AML-193 (cell line): Measurements from ENCODE around the gene NCAM2.

Source experiments
- DNase-seq, 2 experiments: peaks; one replicate each; lab custom pipeline; 2025; lab: John Stamatoyannopoulos, UW

The NCAM2 gene

DNA sequence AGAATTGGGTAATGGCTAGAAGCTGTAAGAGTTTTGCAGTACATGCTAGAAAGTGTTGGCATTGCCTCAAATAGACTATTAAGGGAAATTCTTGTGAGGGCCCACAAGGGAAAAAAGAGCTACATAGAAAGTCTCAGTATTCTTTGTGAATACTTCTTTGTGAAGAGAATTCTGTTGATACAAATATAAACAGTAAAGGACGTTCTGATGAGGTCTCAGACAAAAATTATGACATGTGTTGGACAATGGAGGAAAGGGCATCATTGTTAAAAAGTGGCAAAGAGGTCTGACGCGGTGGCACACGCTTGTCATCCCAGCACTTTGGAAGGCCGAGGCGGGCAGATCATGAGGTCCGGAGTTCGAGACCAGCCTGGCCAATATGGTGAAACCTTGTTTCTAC is 458.9 kb downstream of the NCAM2 start:
- no peak for DNase-seq

DNA sequence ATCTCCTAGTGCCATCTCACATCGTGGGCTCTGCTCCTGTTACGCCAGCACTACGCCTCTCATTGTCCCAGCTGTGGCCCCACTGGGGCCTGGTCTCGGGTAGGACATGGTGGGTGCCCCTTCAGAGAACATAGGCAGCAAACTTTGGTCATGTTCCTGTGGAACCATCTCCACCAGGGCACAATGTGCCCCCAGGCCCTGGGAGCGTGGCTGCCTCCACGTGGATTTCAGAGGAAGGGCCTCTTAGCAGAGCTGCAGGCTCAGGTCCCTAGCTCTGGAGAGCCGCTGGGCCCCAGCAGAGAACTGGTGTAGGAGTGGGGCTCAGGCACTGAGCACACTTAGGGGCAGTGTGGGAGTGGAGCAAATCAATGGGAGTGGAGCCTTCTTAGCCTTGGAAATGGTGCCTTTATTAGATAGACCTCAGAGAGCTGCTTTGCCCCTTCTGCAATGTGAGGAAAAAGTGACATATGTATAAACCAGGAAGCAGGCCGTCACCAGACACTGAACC is 460.0 kb downstream of the NCAM2 start:
- DNase-seq: no peak

DNA sequence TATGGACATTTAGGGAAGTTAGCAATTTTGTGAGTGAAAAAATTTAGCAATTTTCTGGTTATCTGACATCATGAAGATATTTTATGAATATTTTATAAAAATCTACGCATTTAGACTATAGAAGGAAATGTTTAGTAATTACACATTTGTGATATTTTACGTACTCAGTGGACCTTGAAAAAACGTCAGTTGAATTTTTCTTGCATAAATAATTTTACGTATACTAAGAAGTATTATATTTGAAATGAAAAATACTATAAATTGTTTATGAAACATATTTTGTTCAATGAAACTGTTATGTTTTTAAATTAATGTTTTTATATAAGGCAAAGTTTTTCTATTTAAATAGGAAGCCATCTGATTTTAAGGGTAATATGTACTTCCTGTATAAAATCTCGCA is 462.8 kb downstream of the NCAM2 start:
- no peak for DNase-seq

DNA sequence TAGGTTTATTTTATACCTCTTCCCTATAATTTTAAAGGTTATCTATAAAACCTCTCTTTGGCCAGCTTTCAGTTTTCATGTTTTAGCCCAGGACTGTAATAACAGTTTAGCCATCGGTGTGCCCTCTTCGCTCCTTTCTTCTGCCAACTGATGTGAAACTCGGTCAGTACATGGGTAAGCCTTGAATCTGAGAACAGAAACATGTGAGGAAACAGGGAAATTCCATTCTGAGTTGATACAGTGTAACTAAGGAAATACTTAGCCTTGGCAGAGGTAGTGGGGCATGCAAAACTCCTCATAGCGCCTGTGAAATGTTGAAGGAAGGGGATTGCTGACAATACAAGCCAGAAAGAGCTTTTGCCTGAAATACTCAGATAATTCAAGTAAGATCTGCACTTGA is 465.2 kb downstream of the NCAM2 start:
- DNase-seq: no peak

DNA sequence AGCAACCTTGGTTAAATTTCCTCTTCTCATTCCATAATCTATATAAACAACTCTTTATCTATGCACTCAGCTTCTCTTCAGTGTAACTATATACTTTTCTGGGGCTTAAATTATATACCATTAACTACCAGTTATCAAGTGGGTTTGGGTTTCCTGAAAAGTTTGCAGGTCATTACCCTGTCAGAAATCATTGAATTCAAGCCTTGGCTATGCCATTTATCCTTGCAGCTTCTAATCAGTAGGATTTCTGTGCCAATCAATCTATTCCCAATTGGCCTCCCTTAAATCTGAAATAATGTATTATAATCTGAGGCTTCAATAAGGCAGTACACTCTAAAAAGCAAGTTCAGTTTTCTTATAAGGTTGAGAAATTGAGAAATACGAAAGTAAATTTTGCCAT is 466.5 kb downstream of the NCAM2 start:
- DNase-seq: no peak

DNA sequence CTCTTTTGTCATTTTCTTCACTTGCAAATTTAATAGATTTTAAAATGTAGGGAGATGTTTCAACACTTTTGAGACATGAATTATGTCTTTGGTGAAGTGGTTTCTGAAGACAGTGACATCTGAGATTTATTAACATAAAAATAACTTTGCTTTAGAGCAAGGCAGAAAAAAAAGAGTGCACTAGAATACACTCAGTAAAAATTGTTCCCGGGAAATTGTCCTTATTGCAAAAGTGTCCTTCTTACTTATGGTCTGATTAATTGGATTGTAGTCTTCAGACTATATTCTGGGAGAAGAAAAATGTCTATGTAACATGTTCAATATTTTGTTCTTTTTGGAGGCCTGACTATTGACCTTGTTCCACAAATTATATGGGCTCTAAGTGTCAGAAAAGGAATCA is 468.5 kb downstream of the NCAM2 start:
- DNase-seq: no peak

DNA sequence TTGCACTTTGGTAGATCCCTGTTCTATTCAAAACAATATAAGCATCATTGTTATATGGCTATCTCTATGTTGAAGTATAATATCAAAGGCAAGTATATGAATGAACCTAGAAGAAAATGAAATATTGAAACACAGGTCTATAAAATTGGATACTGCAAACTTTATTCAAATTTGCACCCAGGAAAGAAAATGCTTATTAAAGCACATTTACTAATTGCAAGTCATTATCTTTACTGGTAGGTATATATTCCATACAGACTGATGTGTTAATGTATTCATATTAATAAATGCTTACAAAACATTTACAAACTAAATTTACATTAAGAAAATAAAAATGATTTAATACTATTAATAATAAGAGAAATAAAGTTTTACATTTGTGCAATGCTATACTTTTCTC is 469.8 kb downstream of the NCAM2 start:
- DNase-seq: no peak

DNA sequence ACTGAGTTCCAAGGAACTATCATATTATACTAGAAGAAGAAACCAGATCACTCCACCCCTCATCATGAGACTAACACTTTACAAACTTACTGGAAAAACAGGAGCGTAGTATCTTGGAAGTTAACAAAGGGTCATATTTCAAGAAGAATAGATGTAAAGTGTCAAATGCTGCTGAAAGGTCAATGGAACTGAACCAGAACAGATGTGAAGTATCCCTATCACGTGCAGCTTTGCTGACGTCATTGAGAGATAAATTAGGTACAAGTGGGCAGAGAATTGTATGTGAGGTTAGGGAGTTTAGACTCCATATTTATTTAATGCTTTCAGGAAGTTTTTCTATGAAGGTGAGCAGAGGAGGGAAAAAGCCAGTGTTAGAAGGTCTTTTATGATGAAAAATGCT is 483.0 kb downstream of the NCAM2 start:
- DNase-seq: no peak

DNA sequence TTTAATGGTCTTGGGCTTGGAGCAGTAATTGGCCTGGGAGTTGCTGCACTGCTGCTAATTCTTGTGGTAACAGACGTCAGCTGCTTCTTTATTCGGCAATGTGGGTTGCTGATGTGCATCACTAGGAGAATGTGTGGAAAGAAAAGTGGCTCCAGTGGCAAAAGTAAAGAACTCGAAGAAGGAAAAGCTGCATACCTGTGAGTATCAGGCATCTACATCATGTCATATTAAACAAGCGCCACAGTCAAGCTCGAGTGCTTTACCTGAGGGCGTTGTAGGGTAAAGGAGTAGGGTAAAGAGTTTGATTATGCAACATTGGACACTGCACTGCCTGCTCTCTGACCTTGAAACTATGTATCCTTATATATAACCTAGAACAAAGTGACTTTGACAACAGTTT is 510.6 kb downstream of the NCAM2 start:
- DNase-seq: no peak

DNA sequence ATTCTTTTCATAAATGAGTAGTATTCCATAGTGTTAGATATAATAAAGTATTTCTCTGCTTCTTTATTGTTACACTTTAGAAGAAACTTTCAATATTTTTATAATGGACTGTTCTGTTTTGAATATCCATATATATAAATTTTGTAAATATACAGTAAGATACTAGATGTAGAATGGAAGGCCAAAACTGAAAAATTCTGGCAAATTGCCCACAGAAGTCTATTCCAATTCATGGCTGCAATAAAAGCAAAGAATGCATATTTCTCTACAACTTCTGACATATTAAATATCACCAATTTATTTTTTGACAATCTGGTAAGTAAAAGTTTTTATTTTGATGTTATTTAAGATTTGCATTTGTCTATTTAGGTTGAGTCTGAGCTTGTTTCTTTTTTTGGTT is 532.5 kb downstream of the NCAM2 start:
- no peak for DNase-seq

DNA sequence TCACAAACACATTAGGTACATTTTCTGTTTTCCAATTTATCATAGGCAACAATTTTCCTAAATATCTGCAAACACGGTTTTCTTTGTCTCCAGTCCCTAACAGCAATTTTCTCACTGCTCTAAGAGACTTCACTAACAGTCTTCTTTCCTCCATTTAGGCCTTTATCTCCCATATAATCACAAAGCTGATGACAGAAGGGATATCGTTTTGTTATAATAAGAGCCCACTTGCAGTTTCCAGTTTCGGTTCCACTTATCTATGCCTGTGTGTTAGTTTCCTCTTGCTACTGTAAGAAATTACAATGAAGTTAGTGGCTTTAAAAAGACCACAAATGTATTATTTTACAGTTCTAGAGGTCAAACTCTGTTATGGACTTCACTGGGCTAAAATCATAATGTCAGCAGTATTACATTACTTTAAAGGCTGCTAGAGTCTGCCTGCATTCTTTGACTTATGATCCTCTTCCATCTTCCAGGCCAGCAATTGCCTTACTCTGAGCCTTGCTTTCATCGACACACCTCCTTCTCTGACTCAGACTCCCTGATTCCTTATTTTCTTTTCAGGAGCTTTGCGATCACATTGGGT is 549.3 kb downstream of the NCAM2 start:
- DNase-seq: no peak

DNA sequence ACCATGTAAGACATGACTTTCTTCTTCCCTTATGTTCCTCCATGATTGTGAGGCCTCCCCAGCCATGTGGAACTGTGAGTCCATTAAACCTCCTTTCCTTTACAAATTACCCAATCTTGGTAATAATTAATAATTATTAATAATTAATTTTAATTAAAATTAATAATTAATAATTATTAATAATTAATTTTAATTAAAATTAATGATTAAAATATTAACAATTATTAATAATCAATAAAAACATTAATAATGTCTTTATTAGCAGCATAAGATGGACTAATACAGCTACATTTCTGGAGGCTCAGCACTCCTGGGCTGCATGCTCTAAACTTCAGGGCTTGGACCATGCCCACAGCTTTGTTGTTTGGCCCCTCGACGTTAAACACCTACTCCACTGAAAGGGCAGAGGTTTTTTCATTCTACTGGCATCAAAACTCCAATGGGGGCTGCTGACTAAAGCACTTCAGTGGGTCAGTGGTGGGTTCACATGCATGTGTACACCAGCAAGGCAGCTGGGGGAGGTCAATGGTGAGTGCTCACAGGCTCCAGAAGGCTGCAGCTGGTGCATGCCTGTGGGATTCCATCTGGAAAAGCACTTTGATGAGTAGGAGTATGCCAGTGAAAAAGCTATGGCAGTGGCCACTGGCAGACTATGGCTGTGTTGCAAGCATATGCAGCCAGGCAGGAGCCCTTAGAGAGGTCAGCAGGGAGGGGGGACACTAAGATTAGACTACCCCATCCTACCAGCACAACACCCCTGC is 561.3 kb downstream of the NCAM2 start:
- no peak for DNase-seq
